ENCODE results near the gene UBE3B.
"Not testable (repeated sequence)": the region's sequence is repeated elsewhere in the genome, so short reads cannot be mapped to it uniquely, and the experiment has no call there.

Gene UBE3B

DNA sequence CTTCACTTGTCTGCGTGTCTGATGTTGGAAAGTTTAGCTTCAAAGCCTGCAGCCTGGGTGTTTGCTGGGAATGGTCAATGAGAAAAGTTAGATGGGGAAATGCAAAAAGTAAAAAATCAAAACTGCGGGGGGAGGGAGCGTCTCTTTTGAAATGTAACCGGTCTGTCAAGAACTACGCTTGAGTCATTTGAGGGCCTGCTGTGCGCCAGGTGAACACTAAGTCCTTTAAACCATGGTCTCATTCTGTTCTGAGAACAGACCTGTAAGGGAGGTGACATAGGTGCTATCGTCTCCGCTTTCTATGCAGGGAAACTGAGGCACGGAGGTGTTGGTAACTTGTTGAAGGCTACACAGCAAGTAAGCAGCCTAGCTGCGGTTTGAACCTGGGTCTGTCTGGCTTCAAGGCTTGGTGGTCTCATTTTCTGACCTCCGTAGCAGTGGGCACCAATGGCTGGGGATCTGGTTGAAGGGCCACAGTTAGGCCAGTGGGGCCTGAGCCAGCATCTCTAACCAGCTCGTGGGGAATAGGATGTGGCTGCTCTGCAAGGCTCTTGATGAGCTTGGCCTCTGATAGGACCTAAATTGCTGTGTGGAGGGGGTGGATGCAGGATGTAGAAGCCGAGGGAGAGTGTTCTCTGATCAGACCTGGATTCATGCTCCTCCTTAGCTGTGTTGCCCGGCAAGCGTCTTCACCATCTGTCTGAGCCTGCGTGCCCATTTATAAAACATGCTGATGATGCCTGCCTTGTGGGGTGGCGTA is 41.8 kb upstream of the UBE3B start:
- no peaks in the 10 kb centered on the region for H3K27me3 ChIP-seq (ENCODE audit: insufficient read depth, poor library complexity, severe bottlenecking)
- H3K27ac ChIP-seq (replicated peaks) = no peak overlapping the region
- TF ChIP-seq, protein P1, sequence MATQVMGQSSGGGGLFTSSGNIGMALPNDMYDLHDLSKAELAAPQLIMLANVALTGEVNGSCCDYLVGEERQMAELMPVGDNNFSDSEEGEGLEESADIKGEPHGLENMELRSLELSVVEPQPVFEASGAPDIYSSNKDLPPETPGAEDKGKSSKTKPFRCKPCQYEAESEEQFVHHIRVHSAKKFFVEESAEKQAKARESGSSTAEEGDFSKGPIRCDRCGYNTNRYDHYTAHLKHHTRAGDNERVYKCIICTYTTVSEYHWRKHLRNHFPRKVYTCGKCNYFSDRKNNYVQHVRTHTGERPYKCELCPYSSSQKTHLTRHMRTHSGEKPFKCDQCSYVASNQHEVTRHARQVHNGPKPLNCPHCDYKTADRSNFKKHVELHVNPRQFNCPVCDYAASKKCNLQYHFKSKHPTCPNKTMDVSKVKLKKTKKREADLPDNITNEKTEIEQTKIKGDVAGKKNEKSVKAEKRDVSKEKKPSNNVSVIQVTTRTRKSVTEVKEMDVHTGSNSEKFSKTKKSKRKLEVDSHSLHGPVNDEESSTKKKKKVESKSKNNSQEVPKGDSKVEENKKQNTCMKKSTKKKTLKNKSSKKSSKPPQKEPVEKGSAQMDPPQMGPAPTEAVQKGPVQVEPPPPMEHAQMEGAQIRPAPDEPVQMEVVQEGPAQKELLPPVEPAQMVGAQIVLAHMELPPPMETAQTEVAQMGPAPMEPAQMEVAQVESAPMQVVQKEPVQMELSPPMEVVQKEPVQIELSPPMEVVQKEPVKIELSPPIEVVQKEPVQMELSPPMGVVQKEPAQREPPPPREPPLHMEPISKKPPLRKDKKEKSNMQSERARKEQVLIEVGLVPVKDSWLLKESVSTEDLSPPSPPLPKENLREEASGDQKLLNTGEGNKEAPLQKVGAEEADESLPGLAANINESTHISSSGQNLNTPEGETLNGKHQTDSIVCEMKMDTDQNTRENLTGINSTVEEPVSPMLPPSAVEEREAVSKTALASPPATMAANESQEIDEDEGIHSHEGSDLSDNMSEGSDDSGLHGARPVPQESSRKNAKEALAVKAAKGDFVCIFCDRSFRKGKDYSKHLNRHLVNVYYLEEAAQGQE (IDR thresholded peaks at IDR 0.05; ENCODE audit: insufficient replicate concordance, low read depth) = no peak
- TF ChIP-seq, protein P2, sequence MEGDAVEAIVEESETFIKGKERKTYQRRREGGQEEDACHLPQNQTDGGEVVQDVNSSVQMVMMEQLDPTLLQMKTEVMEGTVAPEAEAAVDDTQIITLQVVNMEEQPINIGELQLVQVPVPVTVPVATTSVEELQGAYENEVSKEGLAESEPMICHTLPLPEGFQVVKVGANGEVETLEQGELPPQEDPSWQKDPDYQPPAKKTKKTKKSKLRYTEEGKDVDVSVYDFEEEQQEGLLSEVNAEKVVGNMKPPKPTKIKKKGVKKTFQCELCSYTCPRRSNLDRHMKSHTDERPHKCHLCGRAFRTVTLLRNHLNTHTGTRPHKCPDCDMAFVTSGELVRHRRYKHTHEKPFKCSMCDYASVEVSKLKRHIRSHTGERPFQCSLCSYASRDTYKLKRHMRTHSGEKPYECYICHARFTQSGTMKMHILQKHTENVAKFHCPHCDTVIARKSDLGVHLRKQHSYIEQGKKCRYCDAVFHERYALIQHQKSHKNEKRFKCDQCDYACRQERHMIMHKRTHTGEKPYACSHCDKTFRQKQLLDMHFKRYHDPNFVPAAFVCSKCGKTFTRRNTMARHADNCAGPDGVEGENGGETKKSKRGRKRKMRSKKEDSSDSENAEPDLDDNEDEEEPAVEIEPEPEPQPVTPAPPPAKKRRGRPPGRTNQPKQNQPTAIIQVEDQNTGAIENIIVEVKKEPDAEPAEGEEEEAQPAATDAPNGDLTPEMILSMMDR (IDR thresholded peaks at IDR 0.05; ENCODE audit: insufficient read depth, low read length) = no peak
- TF ChIP-seq SPI1 (IDR thresholded peaks at IDR 0.05; ENCODE audit: borderline replicate concordance, low read depth) (no peak), POLR2AphosphoS5 (IDR thresholded peaks at IDR 0.05; ENCODE audit: low read depth) (no peak), GABPA (IDR thresholded peaks at IDR 0.05; ENCODE audit: low read depth) (no peak)
- no peak overlapping the region for H3K4me3 ChIP-seq (replicated peaks; ENCODE audit: insufficient read depth, low read length)
- no peak for DNase-seq (ENCODE audit: low read depth in 1 of 2, low spot score in 1 of 2)

DNA sequence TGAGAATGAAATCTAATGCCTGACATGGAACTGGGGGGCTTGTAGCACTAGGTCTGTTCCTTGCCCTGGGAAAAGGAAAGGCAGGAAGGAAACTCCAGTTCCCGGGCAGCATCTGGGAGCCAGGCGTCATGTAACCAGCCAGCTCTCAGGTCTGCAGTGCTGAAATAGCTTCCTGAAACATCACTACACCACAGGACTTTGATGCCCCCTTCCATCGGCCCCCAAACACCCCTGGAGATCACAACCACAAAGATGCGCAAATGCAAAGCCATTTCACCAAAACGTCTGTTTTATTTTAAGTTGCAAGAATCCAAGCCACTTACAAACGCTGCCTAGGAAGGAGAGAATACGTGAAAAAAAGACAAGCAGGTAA is 41.3 kb upstream of the UBE3B start:
- DNase-seq (ENCODE audit: low read depth in 1 of 2, low spot score in 1 of 2) = no peak
- Histone ChIP-seq H3K27ac (replicated peaks) (no peak overlapping the region), H3K27me3 (ENCODE audit: insufficient read depth, poor library complexity, severe bottlenecking) (no peaks in the 10 kb centered on the region), H3K4me3 (replicated peaks; ENCODE audit: insufficient read depth, low read length) (no peak overlapping the region)
- TF ChIP-seq SPI1 (IDR thresholded peaks at IDR 0.05; ENCODE audit: borderline replicate concordance, low read depth) (no peak), POLR2AphosphoS5 (IDR thresholded peaks at IDR 0.05; ENCODE audit: low read depth) (no peak), GABPA (IDR thresholded peaks at IDR 0.05; ENCODE audit: low read depth) (no peak)
- TF ChIP-seq, protein P2 (IDR thresholded peaks at IDR 0.05; ENCODE audit: insufficient read depth, low read length) = no peak
- TF ChIP-seq, protein P1 (IDR thresholded peaks at IDR 0.05; ENCODE audit: insufficient replicate concordance, low read depth) = no peak

DNA sequence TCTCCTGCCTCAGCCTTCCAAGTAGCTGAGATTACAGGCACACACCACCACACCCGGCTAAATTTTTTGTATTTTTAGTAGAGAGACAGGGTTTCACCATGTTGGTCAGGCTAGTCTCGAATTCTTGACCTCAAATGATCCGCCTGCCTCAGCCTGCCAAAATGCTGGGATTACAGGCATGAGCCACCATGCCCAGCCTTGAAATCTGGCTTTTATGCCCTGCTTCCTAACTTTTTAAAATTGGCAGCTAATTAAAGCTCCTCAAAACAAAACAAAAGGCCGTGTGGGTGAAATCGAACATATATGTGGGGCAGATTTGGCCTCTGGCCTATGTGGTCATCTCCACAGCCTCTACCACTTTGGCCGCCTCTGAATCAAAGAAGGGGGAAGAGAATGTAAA is 38.3 kb upstream of the UBE3B start:
- no peak overlapping the region for H3K27ac ChIP-seq (replicated peaks)
- TF ChIP-seq, protein P2 (IDR thresholded peaks at IDR 0.05; ENCODE audit: insufficient read depth, low read length) = no peak
- TF ChIP-seq SPI1 (IDR thresholded peaks at IDR 0.05; ENCODE audit: borderline replicate concordance, low read depth) (no peak), POLR2AphosphoS5 (IDR thresholded peaks at IDR 0.05; ENCODE audit: low read depth) (no peak), GABPA (IDR thresholded peaks at IDR 0.05; ENCODE audit: low read depth) (no peak)
- TF ChIP-seq, protein P1 (IDR thresholded peaks at IDR 0.05; ENCODE audit: insufficient replicate concordance, low read depth) = no peak
- no peak overlapping the region for H3K4me3 ChIP-seq (replicated peaks; ENCODE audit: insufficient read depth, low read length)
- no peaks in the 10 kb centered on the region for H3K27me3 ChIP-seq (ENCODE audit: insufficient read depth, poor library complexity, severe bottlenecking)
- no peak for DNase-seq (ENCODE audit: low read depth in 1 of 2, low spot score in 1 of 2)

DNA sequence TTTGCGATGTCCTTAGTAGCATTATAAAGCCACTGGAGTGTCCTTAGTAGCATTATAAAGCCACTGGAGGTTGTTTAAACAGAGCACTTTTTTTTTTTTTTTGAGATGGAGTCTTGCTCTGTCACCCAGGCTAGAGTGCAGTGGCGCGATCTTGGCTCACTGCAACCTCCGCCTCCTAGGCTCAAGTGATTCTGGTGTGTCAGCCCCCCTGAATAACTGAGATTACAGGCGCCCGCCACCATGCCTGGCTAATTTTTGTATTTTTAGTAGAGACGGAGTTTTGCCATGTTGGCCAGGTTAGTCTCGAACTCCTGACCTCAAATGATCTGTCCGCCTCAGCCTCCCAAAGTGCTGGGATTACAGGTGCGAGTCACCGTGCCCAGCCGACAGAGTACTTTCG is 37.5 kb upstream of the UBE3B start:
- H3K4me3 ChIP-seq (replicated peaks; ENCODE audit: insufficient read depth, low read length); H3K27ac ChIP-seq (replicated peaks); H3K27me3 ChIP-seq (ENCODE audit: insufficient read depth, poor library complexity, severe bottlenecking); DNase-seq (ENCODE audit: low read depth in 1 of 2, low spot score in 1 of 2): not testable (repeated sequence)
